ENCODE measurements around the gene ENSA.
"Not testable (repeated sequence)": the region's sequence is repeated elsewhere in the genome, so short reads cannot be mapped to it uniquely, and the experiment has no call there.

Gene ENSA

DNA sequence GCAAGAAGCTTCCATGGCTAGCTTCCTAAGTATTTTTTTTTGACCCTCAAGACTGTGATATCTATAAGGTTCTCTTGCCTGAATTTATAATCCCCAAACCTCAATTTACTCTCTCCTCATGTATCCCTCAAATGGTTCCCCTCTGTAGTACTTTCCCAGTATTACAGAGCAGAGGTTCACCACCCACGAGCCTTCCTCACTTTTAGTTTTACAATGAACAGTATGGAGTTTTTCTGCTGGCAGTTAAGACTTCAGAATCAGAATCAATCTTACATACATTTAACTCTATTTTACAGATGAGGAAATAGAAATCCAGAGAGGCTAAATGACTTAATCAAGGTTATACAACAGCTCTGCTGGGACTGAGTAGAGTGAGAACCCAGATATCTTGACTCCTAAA lies 4.9 kb downstream of the ENSA start:
- intact Hi-C loops (cut with DNase I): not testable (repeated sequence)
- peak in 1 of 42 donors; percentile 16 for DNase-seq

GRCh38 chr1:150624134-150624533 lies 5.3 kb downstream of the ENSA start:
- intact Hi-C loops (cut with DNase I); DNase-seq: not testable (repeated sequence)

GRCh38 chr1:150622303-150622975 lies 7.0 kb downstream of the ENSA start:
- no peak for DNase-seq
- intact Hi-C loops (cut with DNase I): no loop called here

DNA sequence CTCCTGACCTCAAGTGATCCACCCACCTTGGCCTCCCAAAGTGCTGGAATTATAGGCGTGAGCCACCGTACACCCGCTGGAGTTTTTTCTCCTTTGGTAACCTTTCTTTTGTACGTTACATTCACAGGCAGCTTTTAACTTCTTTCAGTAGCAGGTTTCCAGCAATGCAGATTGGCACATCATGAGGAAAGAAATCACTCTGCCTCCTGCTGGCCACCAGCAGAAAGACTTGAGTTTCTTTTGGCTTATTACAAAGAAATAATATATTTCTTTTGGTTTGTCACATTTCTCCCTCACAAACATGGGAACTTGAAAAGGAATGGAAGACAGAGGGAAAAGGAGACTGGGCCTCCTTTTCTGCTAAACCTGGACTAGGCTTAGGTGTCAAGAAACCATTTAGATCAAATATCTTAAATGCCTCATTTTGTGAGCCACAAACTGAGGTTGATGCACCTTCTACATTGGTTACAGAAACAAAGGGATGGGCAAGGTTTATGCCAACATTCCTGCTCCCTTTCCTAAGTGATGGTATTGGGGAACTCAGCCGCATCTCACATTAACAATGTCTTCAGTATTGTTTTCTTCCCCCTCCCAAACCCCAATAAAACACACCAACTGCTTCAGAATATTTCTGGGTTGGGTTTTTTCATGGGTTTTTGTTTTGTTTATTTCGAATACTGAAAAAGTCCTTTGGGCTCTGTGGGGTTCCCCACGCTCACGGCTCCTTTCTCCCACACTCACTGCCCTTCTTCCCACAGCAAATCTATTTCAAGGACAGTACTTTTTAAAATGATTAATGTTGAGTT lies 7.7 kb downstream of the ENSA start:
- peak in 31 of 42 donors; percentile 8 to 77 (median 45) for DNase-seq
- intact Hi-C loops (cut with DNase I): no loop called here

DNA sequence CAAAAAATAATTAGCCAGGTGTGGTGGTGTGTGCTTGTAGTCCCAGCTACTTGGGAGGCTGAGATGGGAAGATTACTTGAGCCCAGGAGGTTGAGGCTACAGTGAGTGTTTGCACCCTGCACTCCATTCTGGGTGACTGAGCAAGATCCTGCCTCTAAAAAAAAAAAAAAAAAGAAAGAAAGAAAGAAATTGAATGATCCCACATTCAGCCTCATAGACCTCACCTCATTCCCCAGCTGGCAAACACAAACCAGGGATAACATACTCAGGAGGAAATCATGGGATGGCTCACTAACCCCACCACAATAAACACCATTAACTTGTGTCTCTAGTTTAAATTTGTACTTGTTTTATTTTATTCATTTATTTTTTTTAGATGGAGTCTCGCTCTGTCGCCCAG lies 8.5 kb downstream of the ENSA start:
- no peak for DNase-seq
- intact Hi-C loops (cut with DNase I): no loop called here

GRCh38 chr1:150619576-150620509 lies 9.6 kb downstream of the ENSA start:
- intact Hi-C loops (cut with DNase I): no loop called here
- DNase-seq: no peak

DNA sequence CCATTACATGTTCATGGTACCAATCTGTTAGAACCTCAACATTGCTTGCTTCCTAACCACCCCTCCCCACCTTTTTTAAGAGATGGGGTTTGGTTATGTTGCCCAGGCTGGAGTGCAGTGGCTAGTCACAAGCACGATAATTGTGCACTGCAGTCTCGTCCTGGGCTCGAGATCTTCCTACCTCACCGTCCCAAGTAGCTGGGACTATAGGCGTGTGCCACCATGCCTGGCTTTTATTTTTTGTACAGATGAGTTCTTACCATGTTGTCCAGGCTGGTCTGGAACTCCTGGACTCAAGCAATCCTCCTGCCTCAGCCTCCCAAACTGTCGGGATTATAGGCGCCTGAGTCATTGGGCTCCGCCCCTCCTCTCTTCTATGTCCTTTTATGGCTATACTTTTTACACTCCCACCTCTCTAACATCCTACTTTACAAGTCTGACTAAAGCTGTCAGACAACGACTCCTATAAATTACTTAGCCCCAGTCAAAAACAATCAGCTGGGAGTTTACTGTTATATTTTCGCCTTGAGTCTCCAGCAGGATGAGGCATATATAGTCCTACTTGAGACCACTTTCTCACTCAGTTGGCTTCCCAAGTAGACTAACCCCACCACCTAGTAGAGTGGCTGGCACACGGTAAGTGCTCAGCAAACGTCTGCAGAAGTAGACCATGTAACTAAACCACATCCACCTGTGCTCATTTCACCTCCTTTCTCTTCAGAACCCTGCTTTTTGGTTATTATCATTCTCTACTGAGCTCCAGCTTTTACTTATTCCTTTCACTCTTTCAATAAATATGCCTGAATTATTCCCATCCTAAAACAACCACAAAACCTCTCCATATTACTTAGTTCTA lies 13.8 kb downstream of the ENSA start:
- intact Hi-C loops (cut with DNase I): no loop called here
- DNase-seq: no peak

- peak in 3 of 42 donors; percentile 28 to 45 (median 43) for DNase-seq
- intact Hi-C loops (cut with DNase I): no loop called here
Measured at GRCh38 chr1:150613061-150613920, 16.1 kb downstream of the ENSA start.

GRCh38 chr1:150612014-150612345 lies 17.4 kb downstream of the ENSA start:
- intact Hi-C loops (cut with DNase I): no loop called here
- DNase-seq: no peak

DNA sequence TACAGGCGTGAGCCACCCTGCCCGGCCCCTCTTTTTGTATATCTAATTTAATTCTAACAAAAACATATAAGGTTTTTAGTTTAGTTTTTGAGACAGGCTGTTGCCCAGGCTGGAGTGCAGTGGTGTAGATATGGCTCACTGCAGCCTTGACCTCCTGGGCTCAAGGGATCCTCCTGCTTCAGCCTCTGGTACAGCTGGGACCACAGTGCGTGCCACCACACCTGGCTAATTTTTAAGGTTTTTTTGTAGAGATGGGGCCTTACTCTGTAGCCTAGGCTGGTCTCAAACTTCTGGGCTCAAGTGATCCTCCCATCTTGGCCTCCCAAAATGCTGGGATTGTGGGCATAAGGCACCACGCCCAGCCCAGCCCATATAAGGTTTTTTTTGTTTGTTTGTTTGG lies 18.8 kb downstream of the ENSA start:
- intact Hi-C loops (cut with DNase I): no loop called here
- DNase-seq: no peak

- intact Hi-C loops (cut with DNase I): no loop called here
- peak in 1 of 42 donors; percentile 29 for DNase-seq
Measured at GRCh38 chr1:150609732-150610131, 19.7 kb downstream of the ENSA start.

- no peak for DNase-seq
- intact Hi-C loops (cut with DNase I): no loop called here
Measured at GRCh38 chr1:150606463-150607142, 22.8 kb downstream of the ENSA start.

GRCh38 chr1:150605451-150605731 lies 24.0 kb downstream of the ENSA start:
- DNase-seq; intact Hi-C loops (cut with DNase I): not testable (repeated sequence)

DNA sequence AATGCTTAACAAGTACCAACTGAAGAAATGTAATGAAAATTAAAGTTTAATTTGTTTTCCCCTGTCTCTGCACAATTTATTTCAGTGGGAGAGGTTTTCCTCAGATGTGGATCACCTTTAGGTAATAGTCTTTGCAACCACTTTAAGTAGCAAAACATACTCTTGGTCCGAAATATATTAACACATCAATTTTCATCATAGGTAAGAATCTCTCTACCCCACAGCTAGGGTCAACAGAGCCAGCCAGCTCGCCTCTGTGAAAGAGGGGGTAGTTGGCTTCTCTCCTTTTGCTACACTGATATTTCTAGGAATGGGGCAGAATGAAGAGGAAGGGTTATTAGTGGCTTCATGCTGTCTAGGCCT lies 25.2 kb downstream of the ENSA start:
- no peak for DNase-seq
- intact Hi-C loops (cut with DNase I): no loop called here

DNA sequence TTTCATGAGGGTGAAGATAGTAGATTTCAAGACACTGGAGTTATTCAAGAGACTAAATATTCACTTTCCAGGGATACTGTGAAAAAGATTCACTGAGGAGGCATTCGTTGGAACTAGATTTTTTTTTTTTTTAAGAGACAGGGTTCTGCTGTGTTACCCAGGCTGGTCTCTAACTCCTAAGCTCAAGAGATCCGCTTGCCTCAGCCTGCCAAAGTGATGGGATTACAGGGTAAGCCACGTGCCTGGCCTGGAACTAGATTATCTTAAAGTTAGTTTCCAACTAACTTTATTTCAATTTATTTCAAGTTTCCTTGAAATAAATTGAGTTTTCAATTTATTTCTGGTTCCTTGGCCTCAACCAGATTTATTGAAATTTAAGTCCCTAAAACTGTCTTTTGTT lies 25.7 kb downstream of the ENSA start:
- no peak for DNase-seq
- intact Hi-C loops (cut with DNase I): no loop called here

- DNase-seq: not testable (repeated sequence)
Measured at GRCh38 chr1:150602372-150602771, 27.0 kb downstream of the ENSA start.

DNA sequence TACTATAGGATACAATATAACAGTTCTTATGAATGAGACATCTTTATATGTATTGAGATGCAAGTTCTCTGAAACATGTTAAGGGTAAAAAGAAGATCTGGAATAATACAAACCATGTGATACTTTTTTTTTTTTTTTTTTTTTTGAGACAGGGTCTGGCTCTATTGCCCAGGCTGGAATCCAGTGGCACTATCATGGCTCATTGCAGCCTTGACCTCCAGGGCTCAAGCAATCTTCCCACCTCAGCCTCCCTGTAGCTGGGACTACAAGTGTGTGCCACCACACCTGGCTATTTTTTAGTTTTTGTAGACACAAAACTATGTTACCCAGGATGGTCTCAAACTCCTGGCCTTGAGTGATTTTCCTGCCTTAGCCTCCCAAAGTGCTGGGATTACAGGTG lies 27.9 kb downstream of the ENSA start:
- intact Hi-C loops (cut with DNase I): no loop called here
- no peak for DNase-seq

More at GRCh38 chr1:150602372-150602771, 27.0 kb downstream of the ENSA start:
- intact Hi-C loops (cut with DNase I): not testable (repeated sequence)

DNA sequence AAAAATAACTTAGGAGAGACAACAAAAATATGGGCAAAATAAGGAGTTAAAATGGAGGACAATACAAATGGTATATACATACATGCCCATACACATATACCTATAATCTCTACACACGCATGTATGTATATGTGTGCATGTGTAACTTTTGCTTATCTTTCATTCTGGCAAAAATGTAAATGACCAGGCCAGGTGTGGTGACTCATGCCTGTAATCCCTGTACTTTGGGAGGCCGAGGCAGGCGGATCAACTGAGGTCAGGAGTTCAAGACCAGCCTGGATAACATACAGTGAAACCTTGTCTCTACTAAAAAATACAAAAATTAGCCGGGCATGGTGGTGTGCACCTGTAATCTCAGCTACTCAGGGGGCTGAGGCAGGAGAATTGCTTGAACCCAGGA lies 31.1 kb downstream of the ENSA start:
- DNase-seq; intact Hi-C loops (cut with DNase I): not testable (repeated sequence)

Measured in head of caudate nucleus (tissue), 42 donors.